K562 (cell line): ENCODE data around the gene METTL23. TPM values are rescaled to one million over a fixed set of nuclear protein-coding genes. Genes with fewer than 3 reads are reported as not detected.
A peak's percentile ranks its signal among the peaks of the same experiment; 100 is the strongest.

ENCODE experiments used
- ATAC-seq: fragments of 200-7000 bp; cut with Tn5 transposase; 3 replicates; pipeline ENCODE4 v1.9.1; 2020; ENCODE audit warnings: moderate library complexity
- BruUV-seq: library from RNA; stranded (reverse); fragments of 400-500 nt; replicated peaks from 2 replicates; lab custom pipeline; 2021; lab: Mats Ljungman, UMichigan
- CTCF ChIA-PET: fragments of 300-600 bp; formaldehyde crosslinking; extraction: SDS; loops from one replicate; lab custom pipeline; 2021; ENCODE audit warnings: low intra/inter-chr PET ratio; lab: Yijun Ruan, JAX
- POLR2A ChIA-PET: fragments of 300-600, 350-650 bp; sonication (Branson Sonifier 250); formaldehyde crosslinking; extraction: SDS; loops from one replicate; lab custom pipeline; 2021; ENCODE audit warnings: antibody characterized with exemption, inconsistent platforms; lab: Yijun Ruan, JAX
- DNase-seq, 4 experiments: peaks; one replicate each; pipeline versions ENCODE4 v3.0.0 to v3.0.0-alpha.2; 2011 to 2018; ENCODE audit warnings: low spot score in 3 of 4, mixed read lengths in 3 of 4; ENCODE audit errors: extremely low read depth in 1 of 4
- FAIRE-seq: peaks from 2 replicates; lab custom pipeline; 2011; peaks lifted over from hg19 to GRCh38; lab: Jason Lieb, UNC
- H2AFZ ChIP-seq: 2 replicates; pipeline ENCODE4 v1.6.0; 2011; ENCODE audit warnings: low read depth, low read length, control low read depth, inconsistent platforms
- H3K27ac ChIP-seq: fragments of 200-600 bp; 3 replicates; pipeline ENCODE4 v1.8.0; 2011; ENCODE audit warnings: low read depth, mild to moderate bottlenecking, control low read depth, inconsistent platforms, low read length, moderate library complexity, mixed read lengths; ENCODE audit errors: extremely low read depth
- H3K27me3 ChIP-seq, 2 experiments: fragments of 300-600 bp in 1 of 2; 2 replicates in 1 of 2; 3 replicates in 1 of 2; pipeline versions ENCODE4 v1.6.0 to v1.8.0; 2011; ENCODE audit warnings: inconsistent platforms in 2 of 2, low read length in 2 of 2, mild to moderate bottlenecking in 1 of 2, mixed read lengths in 1 of 2, moderate library complexity in 1 of 2; ENCODE audit not compliant: control insufficient read depth in 2 of 2, insufficient read depth in 2 of 2
- H3K36me3 ChIP-seq: fragments of 300-600 bp; 3 replicates; pipeline ENCODE4 v1.8.0; 2011; ENCODE audit warnings: mild to moderate bottlenecking, low read length, inconsistent platforms; ENCODE audit not compliant: control insufficient read depth, insufficient read depth
- H3K4me1 ChIP-seq, 2 experiments: fragments of 200-600 bp in 1 of 2; replicated peaks in 1 of 2; 2 replicates in 1 of 2; 3 replicates in 1 of 2; pipeline versions ENCODE4 v1.5.1 to v1.8.0; 2011; ENCODE audit warnings: inconsistent platforms in 2 of 2, low read length in 2 of 2, mild to moderate bottlenecking in 1 of 2, mixed read lengths in 1 of 2, moderate library complexity in 1 of 2; ENCODE audit not compliant: control insufficient read depth in 2 of 2, insufficient read depth in 2 of 2
- H3K4me2 ChIP-seq: 2 replicates; pipeline ENCODE4 v1.6.1; 2011; ENCODE audit warnings: low read length, control low read depth, inconsistent platforms, mixed read lengths; ENCODE audit not compliant: insufficient read depth
- H3K4me3 ChIP-seq: fragments of 200-600 bp; sonication (generic), shearing (Covaris generic); 2 replicates; pipeline ENCODE4 v1.5.1; 2016; ENCODE audit warnings: control low read depth, inconsistent platforms
- H3K79me2 ChIP-seq: fragments of 200-600 bp; 3 replicates; pipeline ENCODE4 v1.8.0; 2011; ENCODE audit warnings: low read length, inconsistent platforms; ENCODE audit not compliant: control insufficient read depth, insufficient read depth
- H3K9ac ChIP-seq, 2 experiments: 2 replicates each; pipeline versions ENCODE4 v1.6.0 to v1.6.1; 2011; ENCODE audit warnings: low read depth in 2 of 2, low read length in 2 of 2, control low read depth in 1 of 2, inconsistent platforms in 1 of 2, mild to moderate bottlenecking in 1 of 2, mixed read lengths in 1 of 2; ENCODE audit not compliant: insufficient read depth in 1 of 2
- H3K9me1 ChIP-seq: one replicate; pipeline ENCODE4 v1.6.0; 2011; ENCODE audit warnings: inconsistent platforms, mild to moderate bottlenecking, low read length, moderate library complexity; ENCODE audit not compliant: control insufficient read depth, insufficient read depth
- H3K9me3 ChIP-seq: replicated peaks from 2 replicates; pipeline ENCODE4 v1.5.1; 2011; ENCODE audit warnings: low read depth, low read length, inconsistent platforms; ENCODE audit not compliant: control insufficient read depth, insufficient read depth
- H4K20me1 ChIP-seq: replicated peaks from 2 replicates; pipeline ENCODE4 v1.6.1; 2011; ENCODE audit warnings: low read length, inconsistent platforms, mixed read lengths; ENCODE audit not compliant: control insufficient read depth, insufficient read depth
- AFF4 ChIP-seq: sonication (generic); formaldehyde crosslinking; IDR thresholded peaks from 2 replicates; pipeline ENCODE4 v1.8.0; 2023; ENCODE audit warnings: mild to moderate bottlenecking, missing genetic modification reagents
- CCNT2 ChIP-seq: IDR thresholded peaks from 2 replicates; pipeline ENCODE4 v1.6.1; 2011; ENCODE audit warnings: borderline replicate concordance, low read depth, mild to moderate bottlenecking, moderate library complexity, mixed read lengths, low read length; ENCODE audit not compliant: insufficient read length; ENCODE audit errors: extremely low read depth
- HES1 ChIP-seq: fragments of 450-650 bp; IDR thresholded peaks from 2 replicates; pipeline ENCODE4 v1.6.1; 2016; ENCODE audit warnings: low read depth, mild to moderate bottlenecking, moderate library complexity
- HNRNPH1 ChIP-seq: fragments of 200-400 bp; formaldehyde crosslinking; optimal IDR thresholded peaks from 2 replicates; pipeline ENCODE3; 2017; ENCODE audit warnings: low read depth, mild to moderate bottlenecking, low read length, moderate library complexity
- IFI16 ChIP-seq: fragments of 250-450 bp; sonication (Bioruptor Pico); IDR thresholded peaks from 2 replicates; pipeline ENCODE4 v2.1.2; 2022; ENCODE audit warnings: mild to moderate bottlenecking, inconsistent platforms
- MCM7 ChIP-seq, 2 experiments: fragments of 450-650 bp; IDR thresholded peaks; 2 replicates each; pipeline ENCODE4 v1.6.1; 2016 to 2018
- NRF1 ChIP-seq, 2 experiments: fragments of 450-650 bp; IDR thresholded peaks in 1 of 2; conservative IDR thresholded peaks in 1 of 2; 2 replicates each; pipeline ENCODE4 v1.6.1; 2014; ENCODE audit warnings: mild to moderate bottlenecking in 2 of 2
- POLR2G ChIP-seq: fragments of 200-400 bp; formaldehyde crosslinking; IDR thresholded peaks from 2 replicates; pipeline ENCODE4 v1.6.1; 2017; ENCODE audit warnings: low read depth, mild to moderate bottlenecking, antibody characterized with exemption, low read length, moderate library complexity
- STAT6 ChIP-seq: sonication (generic); formaldehyde crosslinking; IDR thresholded peaks from 2 replicates; pipeline ENCODE4 v1.8.1; 2023; ENCODE audit warnings: mild to moderate bottlenecking, missing genetic modification reagents
- TCF7 ChIP-seq: sonication (generic); IDR thresholded peaks from 2 replicates; pipeline ENCODE4 v1.6.1; 2016; ENCODE audit warnings: antibody characterized with exemption, borderline replicate concordance
- ZBTB9 ChIP-seq: fragments of 450-650 bp; formaldehyde crosslinking; IDR thresholded peaks from 2 replicates; pipeline ENCODE4 v1.4.0; 2020; ENCODE audit warnings: mild to moderate bottlenecking, moderate library complexity
- WGBS: fragments of 100-300 bp; shearing (Covaris generic); methylation state at CpG from one replicate; pipeline ENCODE4 v1.1.6; 2016; ENCODE audit warnings: low coverage, mixed read lengths; ENCODE audit not compliant: insufficient coverage; ENCODE audit errors: missing lambda C conversion rate; 5-methylcytosine and 5-hydroxymethylcytosine counted together
- in situ Hi-C: fragments of 300-500 bp; cut with MboI; formaldehyde crosslinking; loops from 4 replicates; pipeline ENCODE4 v1.15.0; 2018; ENCODE audit warnings: inconsistent platforms, mixed read lengths
- intact Hi-C: fragments of 100-400 bp; cut with micrococcal nuclease; formaldehyde crosslinking; loops from 2 replicates; pipeline ENCODE4 v1.14.2; 2022
- polyA plus RNA-seq, 8 experiments: library from polyadenylated mRNA; depleted of rRNA in 4 of 8; stranded (reverse) in 5 of 8; unstranded in 3 of 8; fragments of >200 nt; fragmentation: Nextera tagmentation in 2 of 8; fragmentation: Illumina TruSeq in 1 of 8; extraction: Ambion mirVana in 2 of 8; extraction: Trizol in 1 of 8; gene quantifications; 2 replicates each; pipeline versions ENCODE4 v1.2.1 to v1.2.3, GENCODE V29; 2011 to 2014; ENCODE audit warnings: inconsistent platforms in 1 of 8, missing spikeins in 1 of 8
- total RNA-seq, 7 experiments: library from RNA; depleted of rRNA in 6 of 7; stranded (reverse); fragments of >200 nt in 6 of 7; fragmentation: Illumina TruSeq in 2 of 7; extraction: Trizol in 2 of 7; gene quantifications; 2 replicates each; pipeline versions ENCODE4 v1.2.1 to v1.2.3, GENCODE V29; 2011 to 2021; ENCODE audit warnings: low replicate concordance in 1 of 7

Gene METTL23
- total and polyA plus RNA-seq, 9 of the 15 experiments (the other 6 are each of a cell fraction or from before 2014, with no cell fraction given), result 29.4 to 67.3 (median 41.6) TPM

- no peaks in the 10 kb centered on the region for H3K9me3 ChIP-seq
- no peaks in the 10 kb centered on the region for H3K79me2 ChIP-seq
- in situ Hi-C loops, result no loop called here
- peak overlapping the region; percentile 28; the same call in 1 of the 2 replicates for H2AFZ ChIP-seq
- ChIA-PET CTCF (no interaction called here), POLR2A (interaction anchor here (0.8 to 2.8 kb wide), 7 partner anchors 11 to 205 kb away, joined by 3 to 19 read pairs (median 3); no protein-coding TSS in a partner anchor)
- no peaks in the 10 kb centered on the region for H3K27me3 ChIP-seq
- peaks cover 15 to 36% of the 10 kb centered on the region in 2 experiments for H3K4me1 ChIP-seq
- 0 out of 2 replicates have a peak, but pooled peaks cover 3% of the 10 kb centered on the region for H4K20me1 ChIP-seq
- no TSS peak for BruUV-seq
- H3K27ac ChIP-seq, result no peak overlapping the region
- peak overlapping the region; percentile 69 for H3K4me2 ChIP-seq
- FAIRE-seq, result peak; percentile 77
- ATAC-seq, result peak; percentile 89
- H3K9ac ChIP-seq, result peak overlapping the region in 1 of 2 experiments; percentile 85; a peak in 1 of 4 replicates
- intact Hi-C loops, result no loop called here
- H3K36me3 ChIP-seq, result no peaks in the 10 kb centered on the region
- H3K9me1 ChIP-seq, result no peaks in the 10 kb centered on the region
- peak; percentile 67 to 79 (median 72) for DNase-seq
- 11% methylated on average over 14 of the region's 17 CpGs for WGBS
- H3K4me3 ChIP-seq, result no peak overlapping the region
- TF ChIP-seq HES1 (peak; percentile 59; the same call in 1 of the 2 replicates), TCF7 (no peak), NRF1 (conservative IDR thresholded peaks at IDR 0.05 in 1 of 2, IDR thresholded peaks at IDR 0.05 in 1 of 2) (0 out of 4 replicates have a peak, but pooled peaks of 1 of the 2 experiments have one; percentile 19), ZBTB9 (CRISPR knock-in tag) (peak; percentile 19; the same call in 1 of the 2 replicates), IFI16 (CRISPR knock-in tag) (no peak), HNRNPH1 (no peak), POLR2G (peak; percentile 76), CCNT2 (no peak), STAT6 (CRISPR knock-in tag) (no peak), AFF4 (CRISPR knock-in tag) (no peak), MCM7 (IDR thresholded peaks at IDR 0.05) (no peak)
Measured at GRCh38 chr17:76697702-76698465, 28.8 kb upstream of the METTL23 start.
